Testis (tissue), 2 donors: ENCODE results near the gene EVC2.

ENCODE experiments used
- POLR2A ChIP-seq: fragments of 450-650 bp; IDR thresholded peaks from one replicate; pipeline ENCODE4 v1.6.1; 2017; ENCODE audit warnings: antibody characterized with exemption, mild to moderate bottlenecking, moderate library complexity
- TF ChIP-seq, protein P1 (sequence below), 3 experiments: fragments of 450-650 bp in 2 of 3; fragments of 200-600 bp in 1 of 3; sonication (generic) in 1 of 3; IDR thresholded peaks; one replicate each; pipeline ENCODE4 v1.5.1; 2016 to 2019; ENCODE audit warnings: antibody characterized with exemption in 3 of 3, mild to moderate bottlenecking in 2 of 3, moderate library complexity in 1 of 3

DNA sequence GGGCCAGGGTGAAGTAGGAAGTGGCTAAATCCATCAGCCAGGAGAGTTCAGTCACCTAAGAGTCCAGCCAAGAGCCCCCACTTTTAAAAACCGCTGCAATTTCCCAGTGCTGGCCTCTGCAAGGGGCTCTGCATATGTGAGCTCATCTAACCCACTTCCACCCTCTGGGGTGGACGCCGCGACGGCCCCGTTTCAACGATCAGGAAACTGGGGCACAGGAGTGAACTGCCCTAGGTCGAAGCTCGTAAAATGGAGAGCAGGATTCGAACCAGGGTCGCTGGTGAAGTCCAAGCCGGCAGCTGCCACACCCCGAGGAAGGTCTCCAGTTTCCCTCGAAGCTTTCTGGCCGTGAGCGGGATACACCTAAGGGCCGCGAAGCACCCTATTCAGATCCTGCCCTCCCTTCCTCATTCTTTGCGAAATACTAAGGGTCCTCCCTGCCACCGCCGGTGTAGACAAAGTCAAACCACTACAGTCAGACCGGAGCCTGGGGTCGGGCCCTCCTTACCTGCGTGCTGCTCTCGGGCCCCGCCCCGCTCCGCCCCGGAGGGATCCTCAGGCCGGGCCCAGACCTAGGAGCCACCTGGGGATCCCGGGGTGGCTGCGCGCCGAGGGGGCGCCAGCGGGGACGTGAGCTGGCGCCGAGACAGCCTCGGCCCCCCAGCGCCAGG is 446 bp downstream of the EVC2 start:
- TF ChIP-seq POLR2A, result no peak
- TF ChIP-seq, protein P1, sequence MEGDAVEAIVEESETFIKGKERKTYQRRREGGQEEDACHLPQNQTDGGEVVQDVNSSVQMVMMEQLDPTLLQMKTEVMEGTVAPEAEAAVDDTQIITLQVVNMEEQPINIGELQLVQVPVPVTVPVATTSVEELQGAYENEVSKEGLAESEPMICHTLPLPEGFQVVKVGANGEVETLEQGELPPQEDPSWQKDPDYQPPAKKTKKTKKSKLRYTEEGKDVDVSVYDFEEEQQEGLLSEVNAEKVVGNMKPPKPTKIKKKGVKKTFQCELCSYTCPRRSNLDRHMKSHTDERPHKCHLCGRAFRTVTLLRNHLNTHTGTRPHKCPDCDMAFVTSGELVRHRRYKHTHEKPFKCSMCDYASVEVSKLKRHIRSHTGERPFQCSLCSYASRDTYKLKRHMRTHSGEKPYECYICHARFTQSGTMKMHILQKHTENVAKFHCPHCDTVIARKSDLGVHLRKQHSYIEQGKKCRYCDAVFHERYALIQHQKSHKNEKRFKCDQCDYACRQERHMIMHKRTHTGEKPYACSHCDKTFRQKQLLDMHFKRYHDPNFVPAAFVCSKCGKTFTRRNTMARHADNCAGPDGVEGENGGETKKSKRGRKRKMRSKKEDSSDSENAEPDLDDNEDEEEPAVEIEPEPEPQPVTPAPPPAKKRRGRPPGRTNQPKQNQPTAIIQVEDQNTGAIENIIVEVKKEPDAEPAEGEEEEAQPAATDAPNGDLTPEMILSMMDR (IDR thresholded peaks at IDR 0.05), result no peak
